ENCODE measurements around the gene KNG1. TPM values are rescaled to one million over a fixed set of nuclear protein-coding genes. Genes with fewer than 3 reads are reported as not detected.
A peak's percentile ranks its signal among the peaks of the same experiment; 100 is the strongest.

The KNG1 gene
- total and polyA plus RNA-seq, 2 donors (not counting 3 experiments of a cell fraction or from before 2014, with no cell fraction given): not detected

DNA sequence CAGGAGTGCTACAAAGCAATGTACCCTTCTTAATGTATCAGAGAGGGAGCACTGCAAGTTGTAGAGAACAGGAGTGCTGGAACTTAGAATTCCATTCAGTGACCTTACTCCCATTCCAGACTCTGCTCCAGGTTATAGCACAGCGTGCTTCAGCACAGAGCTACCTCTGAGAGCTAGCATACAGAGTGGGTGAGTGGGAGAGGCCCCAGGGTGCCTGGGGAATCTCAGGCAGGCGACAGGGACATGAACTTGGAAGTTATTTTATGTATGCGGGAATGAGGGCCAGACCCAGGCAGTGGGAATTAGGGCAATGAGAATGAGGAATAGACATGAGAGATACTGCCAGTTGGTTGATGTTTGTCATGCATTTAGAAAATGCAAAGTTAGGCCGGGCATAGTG, 3.7 kb upstream of the KNG1 start:
- no peak overlapping the region for H3K27ac ChIP-seq (ENCODE audit: insufficient read depth, low read depth, low read length)
- ChIA-PET CTCF (no interaction called here), POLR2A (no interaction called here)
- peak; percentile 0 for DNase-seq (ENCODE audit: low read depth, low spot score)
- H4K20me1 ChIP-seq (replicated peaks; ENCODE audit: control insufficient read depth, extremely low read depth, insufficient read depth, low read length): no peaks in the 10 kb centered on the region
- H3K79me2 ChIP-seq (ENCODE audit: control insufficient read depth, insufficient read depth, low read length): no peaks in the 10 kb centered on the region
- no peaks in the 10 kb centered on the region for H3K36me3 ChIP-seq (ENCODE audit: control insufficient read depth in 2 of 2, extremely low read depth in 1 of 2, insufficient read depth in 2 of 2, low read length in 2 of 2)
- intact Hi-C loops (cut with micrococcal nuclease): no loop called here
- H2AFZ ChIP-seq (ENCODE audit: low read depth, low read length): no peak overlapping the region
- H3K9ac ChIP-seq (replicated peaks; ENCODE audit: extremely low read depth, insufficient read depth, low read length): no peak overlapping the region
- H3K9me3 ChIP-seq (replicated peaks; ENCODE audit: control insufficient read depth, insufficient read depth, low read length): no peaks in the 10 kb centered on the region
- BruUV-seq (replicated peaks): no TSS peak
- no peak overlapping the region for H3K4me2 ChIP-seq (ENCODE audit: insufficient read depth, low read length)
- H3K27me3 ChIP-seq (ENCODE audit: control insufficient read depth in 2 of 2, insufficient read depth in 2 of 2, low read length in 2 of 2): peaks cover 0 to 3% of the 10 kb centered on the region in 2 experiments
- no peak overlapping the region for H3K4me3 ChIP-seq (replicated peaks in 1 of 3; ENCODE audit: insufficient read depth in 1 of 3, low read depth in 1 of 3, low read length in 3 of 3)
- H3K9me1 ChIP-seq (replicated peaks; ENCODE audit: control insufficient read depth, extremely low read depth, insufficient read depth, low read length): no peaks in the 10 kb centered on the region
- no peak for TF ChIP-seq POLR2AphosphoS5 (IDR thresholded peaks at IDR 0.05; ENCODE audit: insufficient read depth, low read depth, low read length)
- TF ChIP-seq EZH2 (IDR thresholded peaks at IDR 0.05; ENCODE audit: borderline replicate concordance, low read depth, low read length, severe bottlenecking): no peak
- TF ChIP-seq, protein P1, sequence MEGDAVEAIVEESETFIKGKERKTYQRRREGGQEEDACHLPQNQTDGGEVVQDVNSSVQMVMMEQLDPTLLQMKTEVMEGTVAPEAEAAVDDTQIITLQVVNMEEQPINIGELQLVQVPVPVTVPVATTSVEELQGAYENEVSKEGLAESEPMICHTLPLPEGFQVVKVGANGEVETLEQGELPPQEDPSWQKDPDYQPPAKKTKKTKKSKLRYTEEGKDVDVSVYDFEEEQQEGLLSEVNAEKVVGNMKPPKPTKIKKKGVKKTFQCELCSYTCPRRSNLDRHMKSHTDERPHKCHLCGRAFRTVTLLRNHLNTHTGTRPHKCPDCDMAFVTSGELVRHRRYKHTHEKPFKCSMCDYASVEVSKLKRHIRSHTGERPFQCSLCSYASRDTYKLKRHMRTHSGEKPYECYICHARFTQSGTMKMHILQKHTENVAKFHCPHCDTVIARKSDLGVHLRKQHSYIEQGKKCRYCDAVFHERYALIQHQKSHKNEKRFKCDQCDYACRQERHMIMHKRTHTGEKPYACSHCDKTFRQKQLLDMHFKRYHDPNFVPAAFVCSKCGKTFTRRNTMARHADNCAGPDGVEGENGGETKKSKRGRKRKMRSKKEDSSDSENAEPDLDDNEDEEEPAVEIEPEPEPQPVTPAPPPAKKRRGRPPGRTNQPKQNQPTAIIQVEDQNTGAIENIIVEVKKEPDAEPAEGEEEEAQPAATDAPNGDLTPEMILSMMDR (IDR thresholded peaks at IDR 0.05; ENCODE audit: extremely low read depth in 1 of 2, insufficient read depth in 1 of 2, low read depth in 1 of 2, low read length in 2 of 2): no peak
- TF ChIP-seq POLR2A (IDR thresholded peaks at IDR 0.05; ENCODE audit: low read depth, low read length): no peak
- TF ChIP-seq MYC (IDR thresholded peaks at IDR 0.05; ENCODE audit: low read depth, low read length): no peak
- TF ChIP-seq GATA2 (IDR thresholded peaks at IDR 0.05; ENCODE audit: insufficient read depth, insufficient read length, low read depth, low read length): no peak
- no peak for TF ChIP-seq JUN (IDR thresholded peaks at IDR 0.05; ENCODE audit: borderline replicate concordance, insufficient read depth, insufficient read length, low read depth)
- TF ChIP-seq, protein P2, sequence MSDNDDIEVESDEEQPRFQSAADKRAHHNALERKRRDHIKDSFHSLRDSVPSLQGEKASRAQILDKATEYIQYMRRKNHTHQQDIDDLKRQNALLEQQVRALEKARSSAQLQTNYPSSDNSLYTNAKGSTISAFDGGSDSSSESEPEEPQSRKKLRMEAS (IDR thresholded peaks at IDR 0.05; ENCODE audit: insufficient read depth, insufficient read length): no peak
- no peak for TF ChIP-seq FOS (IDR thresholded peaks at IDR 0.05; ENCODE audit: borderline replicate concordance, insufficient read depth, low read length)
- no peaks in the 10 kb centered on the region for H3K4me1 ChIP-seq (ENCODE audit: control insufficient read depth, extremely low read depth, insufficient read depth, low read length)
- dilution Hi-C loops (cut with MboI; ENCODE audit: extremely low pct_ligation_motif_present, low sequenced_read_pairs): no loop called here
- no peak for FAIRE-seq

Data from endothelial cell of umbilical vein (primary cell).